ENCODE measurements around the gene GNG12. TPM values are rescaled to one million over a fixed set of nuclear protein-coding genes. Genes with fewer than 3 reads are reported as not detected.

GNG12 gene
- total and polyA plus RNA-seq, 9 of the 15 experiments (the other 6 are each of a cell fraction or from before 2014, with no cell fraction given): 2.6 to 6.0 (median 4.1) TPM

DNA sequence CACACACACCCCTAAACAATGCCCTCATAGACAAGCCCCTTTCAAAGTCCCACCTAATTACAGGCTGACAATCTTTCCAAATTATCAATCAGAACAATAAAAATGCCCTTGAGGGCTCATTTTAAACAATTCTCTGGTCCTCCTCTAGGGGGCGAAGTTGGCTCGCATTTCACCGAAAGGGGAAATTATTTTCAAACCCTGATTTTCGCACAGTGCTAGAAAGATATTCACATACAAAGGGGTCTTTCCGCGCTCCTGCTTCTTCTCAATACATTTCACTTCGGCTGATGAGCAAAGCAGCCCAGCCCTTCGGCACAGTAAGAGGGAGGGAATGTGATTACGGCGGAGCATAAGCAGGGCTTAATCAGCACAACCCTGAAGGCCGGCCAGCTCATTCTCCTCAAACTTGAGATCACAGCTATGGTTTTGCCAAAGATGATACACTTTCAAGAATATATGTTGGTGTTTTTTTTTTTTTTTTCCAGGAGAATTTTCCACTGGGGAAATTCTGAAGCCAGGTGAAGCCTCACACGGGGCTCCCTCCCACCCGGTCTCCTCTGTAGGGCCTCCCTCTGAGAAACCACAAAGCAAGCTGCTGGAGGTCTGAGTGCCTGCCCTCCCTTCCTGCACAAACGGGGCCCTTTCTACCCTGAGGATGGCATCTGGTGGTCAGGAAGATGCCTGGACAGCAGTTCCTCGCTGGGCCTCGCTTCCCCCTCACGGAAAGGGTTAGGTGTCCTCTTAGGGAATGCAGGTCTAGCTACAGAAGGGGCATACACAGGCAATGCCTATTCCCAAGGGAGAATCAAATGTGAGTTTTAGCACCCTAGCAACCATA, 66.9 kb downstream of the GNG12 start:
- no peak overlapping the region for H3K4me3 ChIP-seq
- no peak overlapping the region for H3K27ac ChIP-seq (ENCODE audit: extremely low read depth, low read depth, low read length)
- no peaks in the 10 kb centered on the region for H3K36me3 ChIP-seq (ENCODE audit: control insufficient read depth, insufficient read depth, low read length)
- H3K9me3 ChIP-seq (replicated peaks; ENCODE audit: control insufficient read depth, insufficient read depth, low read depth, low read length): no peaks in the 10 kb centered on the region
- H4K20me1 ChIP-seq (replicated peaks; ENCODE audit: control insufficient read depth, insufficient read depth, low read length): no peaks in the 10 kb centered on the region
- in situ Hi-C loops (cut with MboI) (loop anchor here (5.0 kb wide), 1 partner anchor 86 kb away; no protein-coding TSS in a partner anchor), intact Hi-C loops (cut with micrococcal nuclease) (loop anchor here (1.0 to 5.0 kb wide), 4 partner anchors 66 to 346 kb away; partner anchors contain the start of gene GNG12)
- DNase-seq (ENCODE audit: extremely low read depth in 1 of 4, low spot score in 3 of 4) (peak; percentile 37 to 65 (median 46)), FAIRE-seq (peak; percentile 74), ATAC-seq (peak; percentile 60)
- ChIA-PET CTCF (ENCODE audit: low intra/inter-chr PET ratio) (interaction anchor here (0.5 to 1.5 kb wide), 4 partner anchors 171 to 347 kb away, joined by 3 to 7 read pairs (median 4); no protein-coding TSS in a partner anchor), POLR2A (interaction anchor here (0.7 to 1.4 kb wide), 2 partner anchors 9 to 75 kb away, joined by 3 to 4 read pairs; no protein-coding TSS in a partner anchor)
- WGBS (ENCODE audit: insufficient coverage, low coverage, missing lambda C conversion rate): 31% methylated on average over 16 of the region's 17 CpGs
- no peaks in the 10 kb centered on the region for H3K9me1 ChIP-seq (ENCODE audit: control insufficient read depth, insufficient read depth, low read length)
- H3K27me3 ChIP-seq (ENCODE audit: control insufficient read depth in 2 of 2, insufficient read depth in 2 of 2, low read length in 2 of 2): no peaks in the 10 kb centered on the region
- H3K4me2 ChIP-seq (ENCODE audit: insufficient read depth, low read length): 0 out of 2 replicates have a peak overlapping the region, but pooled peaks have one; percentile 29
- H2AFZ ChIP-seq (ENCODE audit: low read depth, low read length): peak overlapping the region; percentile 79
- H3K9ac ChIP-seq (ENCODE audit: insufficient read depth in 1 of 2, low read depth in 2 of 2, low read length in 2 of 2): no peak overlapping the region
- BruUV-seq (replicated peaks): no TSS peak
- no peaks in the 10 kb centered on the region; a peak in 2 of 5 replicates for H3K4me1 ChIP-seq (replicated peaks in 1 of 2; ENCODE audit: control insufficient read depth in 2 of 2, insufficient read depth in 2 of 2, low read length in 2 of 2)
- H3K79me2 ChIP-seq (ENCODE audit: control insufficient read depth, insufficient read depth, low read length): no peaks in the 10 kb centered on the region
- TF ChIP-seq, protein P1, sequence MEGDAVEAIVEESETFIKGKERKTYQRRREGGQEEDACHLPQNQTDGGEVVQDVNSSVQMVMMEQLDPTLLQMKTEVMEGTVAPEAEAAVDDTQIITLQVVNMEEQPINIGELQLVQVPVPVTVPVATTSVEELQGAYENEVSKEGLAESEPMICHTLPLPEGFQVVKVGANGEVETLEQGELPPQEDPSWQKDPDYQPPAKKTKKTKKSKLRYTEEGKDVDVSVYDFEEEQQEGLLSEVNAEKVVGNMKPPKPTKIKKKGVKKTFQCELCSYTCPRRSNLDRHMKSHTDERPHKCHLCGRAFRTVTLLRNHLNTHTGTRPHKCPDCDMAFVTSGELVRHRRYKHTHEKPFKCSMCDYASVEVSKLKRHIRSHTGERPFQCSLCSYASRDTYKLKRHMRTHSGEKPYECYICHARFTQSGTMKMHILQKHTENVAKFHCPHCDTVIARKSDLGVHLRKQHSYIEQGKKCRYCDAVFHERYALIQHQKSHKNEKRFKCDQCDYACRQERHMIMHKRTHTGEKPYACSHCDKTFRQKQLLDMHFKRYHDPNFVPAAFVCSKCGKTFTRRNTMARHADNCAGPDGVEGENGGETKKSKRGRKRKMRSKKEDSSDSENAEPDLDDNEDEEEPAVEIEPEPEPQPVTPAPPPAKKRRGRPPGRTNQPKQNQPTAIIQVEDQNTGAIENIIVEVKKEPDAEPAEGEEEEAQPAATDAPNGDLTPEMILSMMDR (IDR thresholded peaks at IDR 0.05 in 2 of 3, conservative IDR thresholded peaks at IDR 0.05 in 1 of 3; ENCODE audit: insufficient read depth in 2 of 3, low read depth in 1 of 3, low read length in 3 of 3): peak; percentile 63 to 87 (median 80)
- TF ChIP-seq RBBP5 (IDR thresholded peaks at IDR 0.05; ENCODE audit: borderline replicate concordance, insufficient read depth, low read length, poor library complexity, severe bottlenecking) (no peak), ETV5 (CRISPR knock-in tag; IDR thresholded peaks at IDR 0.05; ENCODE audit: low read depth) (0 out of 2 replicates have a peak, but pooled peaks have one; percentile 53), TBP (optimal IDR thresholded peaks at IDR 0.05; ENCODE audit: low read depth, low read length) (peak; percentile 20), NCOA2 (IDR thresholded peaks at IDR 0.05; ENCODE audit: partially characterized antibody in 2 of 2) (peak in 1 of 2 experiments; percentile 34), SMC3 (conservative IDR thresholded peaks at IDR 0.05; ENCODE audit: insufficient read depth, low read depth, low read length) (peak; percentile 53)
- TF ChIP-seq, protein P2, sequence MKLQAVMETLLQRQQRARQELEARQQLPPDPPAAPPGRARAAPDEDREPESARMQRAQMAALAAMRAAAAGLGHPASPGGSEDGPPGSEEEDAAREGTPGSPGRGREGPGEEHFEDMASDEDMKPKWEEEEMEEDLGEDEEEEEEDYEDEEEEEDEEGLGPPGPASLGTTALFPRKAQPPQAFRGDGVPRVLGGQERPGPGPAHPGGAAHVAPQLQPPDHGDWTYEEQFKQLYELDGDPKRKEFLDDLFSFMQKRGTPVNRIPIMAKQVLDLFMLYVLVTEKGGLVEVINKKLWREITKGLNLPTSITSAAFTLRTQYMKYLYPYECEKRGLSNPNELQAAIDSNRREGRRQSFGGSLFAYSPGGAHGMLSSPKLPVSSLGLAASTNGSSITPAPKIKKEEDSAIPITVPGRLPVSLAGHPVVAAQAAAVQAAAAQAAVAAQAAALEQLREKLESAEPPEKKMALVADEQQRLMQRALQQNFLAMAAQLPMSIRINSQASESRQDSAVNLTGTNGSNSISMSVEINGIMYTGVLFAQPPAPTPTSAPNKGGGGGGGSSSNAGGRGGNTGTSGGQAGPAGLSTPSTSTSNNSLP (IDR thresholded peaks at IDR 0.05; ENCODE audit: borderline replicate concordance, low read depth, low read length): peak; percentile 36; the same call in 1 of the 2 replicates
- TF ChIP-seq, protein P3, sequence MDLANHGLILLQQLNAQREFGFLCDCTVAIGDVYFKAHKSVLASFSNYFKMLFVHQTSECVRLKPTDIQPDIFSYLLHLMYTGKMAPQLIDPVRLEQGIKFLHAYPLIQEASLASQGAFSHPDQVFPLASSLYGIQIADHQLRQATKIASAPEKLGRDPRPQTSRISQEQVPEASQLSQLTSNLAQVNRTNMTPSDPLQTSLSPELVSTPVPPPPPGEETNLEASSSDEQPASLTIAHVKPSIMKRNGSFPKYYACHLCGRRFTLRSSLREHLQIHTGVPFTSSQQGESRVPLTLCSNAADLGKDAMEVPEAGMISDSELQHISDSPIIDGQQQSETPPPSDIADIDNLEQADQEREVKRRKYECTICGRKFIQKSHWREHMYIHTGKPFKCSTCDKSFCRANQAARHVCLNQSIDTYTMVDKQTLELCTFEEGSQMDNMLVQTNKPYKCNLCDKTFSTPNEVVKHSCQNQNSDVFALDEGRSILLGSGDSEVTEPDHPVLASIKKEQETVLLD (IDR thresholded peaks at IDR 0.05): no peak
- TF ChIP-seq, protein P4, sequence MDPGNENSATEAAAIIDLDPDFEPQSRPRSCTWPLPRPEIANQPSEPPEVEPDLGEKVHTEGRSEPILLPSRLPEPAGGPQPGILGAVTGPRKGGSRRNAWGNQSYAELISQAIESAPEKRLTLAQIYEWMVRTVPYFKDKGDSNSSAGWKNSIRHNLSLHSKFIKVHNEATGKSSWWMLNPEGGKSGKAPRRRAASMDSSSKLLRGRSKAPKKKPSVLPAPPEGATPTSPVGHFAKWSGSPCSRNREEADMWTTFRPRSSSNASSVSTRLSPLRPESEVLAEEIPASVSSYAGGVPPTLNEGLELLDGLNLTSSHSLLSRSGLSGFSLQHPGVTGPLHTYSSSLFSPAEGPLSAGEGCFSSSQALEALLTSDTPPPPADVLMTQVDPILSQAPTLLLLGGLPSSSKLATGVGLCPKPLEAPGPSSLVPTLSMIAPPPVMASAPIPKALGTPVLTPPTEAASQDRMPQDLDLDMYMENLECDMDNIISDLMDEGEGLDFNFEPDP (CRISPR knock-in tag; IDR thresholded peaks at IDR 0.05): no peak
- TF ChIP-seq, protein P5, sequence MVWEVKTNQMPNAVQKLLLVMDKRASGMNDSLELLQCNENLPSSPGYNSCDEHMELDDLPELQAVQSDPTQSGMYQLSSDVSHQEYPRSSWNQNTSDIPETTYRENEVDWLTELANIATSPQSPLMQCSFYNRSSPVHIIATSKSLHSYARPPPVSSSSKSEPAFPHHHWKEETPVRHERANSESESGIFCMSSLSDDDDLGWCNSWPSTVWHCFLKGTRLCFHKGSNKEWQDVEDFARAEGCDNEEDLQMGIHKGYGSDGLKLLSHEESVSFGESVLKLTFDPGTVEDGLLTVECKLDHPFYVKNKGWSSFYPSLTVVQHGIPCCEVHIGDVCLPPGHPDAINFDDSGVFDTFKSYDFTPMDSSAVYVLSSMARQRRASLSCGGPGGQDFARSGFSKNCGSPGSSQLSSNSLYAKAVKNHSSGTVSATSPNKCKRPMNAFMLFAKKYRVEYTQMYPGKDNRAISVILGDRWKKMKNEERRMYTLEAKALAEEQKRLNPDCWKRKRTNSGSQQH (CRISPR knock-in tag; IDR thresholded peaks at IDR 0.05): 0 out of 2 replicates have a peak, but pooled peaks have one; percentile 62

All from K562 (cell line).